Body of pancreas (tissue), 4 donors: ENCODE results near the gene UBA1. TPM values are rescaled to one million over a fixed set of nuclear protein-coding genes. Genes with fewer than 3 reads are reported as not detected.

Experiments used
- ATAC-seq: fragments of 150-250 bp; one replicate; pipeline ENCODE4 v1.9.1; 2016
- DNase-seq, 4 donors: peaks; one replicate each; pipeline ENCODE4 v3.0.0-alpha.2; 2019
- H3K27ac ChIP-seq, 4 donors: fragments of 200-600 bp; sonication (generic); 1 replicate in 3 of 4; 2 replicates in 1 of 4; pipeline versions ENCODE4 v1.5.1 to v1.6.1; 2016 to 2019; ENCODE audit warnings: mild to moderate bottlenecking in 1 of 4, mixed read lengths in 1 of 4, moderate library complexity in 1 of 4
- H3K27me3 ChIP-seq, 2 donors: fragments of 200-600 bp; sonication (generic); one replicate each; pipeline ENCODE4 v1.6.0; 2016; ENCODE audit warnings: mild to moderate bottlenecking in 1 of 2
- H3K36me3 ChIP-seq, 2 donors: fragments of 200-600 bp; sonication (generic); replicated peaks in 1 of 2; 2 replicates each; pipeline ENCODE4 v1.5.1; 2016; ENCODE audit warnings: low read depth in 2 of 2; ENCODE audit not compliant: insufficient read depth in 1 of 2
- H3K4me1 ChIP-seq: fragments of 200-600 bp; sonication (generic); one replicate; pipeline ENCODE4 v1.6.0; 2016
- H3K4me3 ChIP-seq, 2 donors: fragments of 200-600 bp; sonication (generic); 1 replicate in 1 of 2; 2 replicates in 1 of 2; pipeline ENCODE4 v1.5.1; 2016 to 2019
- H3K9me3 ChIP-seq, 3 donors: fragments of 200-600 bp; sonication (generic); 1 replicate in 2 of 3; 2 replicates in 1 of 3; pipeline ENCODE4 v1.5.1; 2016
- POLR2A ChIP-seq, 3 donors: fragments of 450-650 bp; IDR thresholded peaks; one replicate each; pipeline ENCODE4 v1.6.1; 2016; ENCODE audit warnings: antibody characterized with exemption in 3 of 3, mild to moderate bottlenecking in 2 of 3
- WGBS, 2 donors: methylation state at CpG; one replicate each; pipeline ENCODE4 v1.1.5; 2017; 5-methylcytosine and 5-hydroxymethylcytosine counted together
- intact Hi-C: fragments of 100-400 bp; cut with DNase I; formaldehyde crosslinking; loops from one replicate; pipeline ENCODE4 v1.15.1; 2023
- total RNA-seq, 2 donors: library from RNA; depleted of rRNA; stranded (reverse); fragments of >200 nt; gene quantifications; one replicate each; pipeline ENCODE4 v1.1.0, GENCODE V29; 2016
- TF ChIP-seq, protein P1 (sequence below), 7 experiments: fragments of 450-650 bp in 4 of 7; fragments of 200-600 bp in 3 of 7; sonication (generic) in 3 of 7; IDR thresholded peaks; one replicate each; pipeline ENCODE4 v1.5.1; 2016 to 2019; ENCODE audit warnings: antibody characterized with exemption in 7 of 7

Gene UBA1
- total RNA-seq, 2 donors from 2014 or later: 70.8 to 82.4 TPM

GRCh38 chrX:47232197-47232802 lies 38.7 kb downstream of the UBA1 start:
- Histone ChIP-seq H3K9me3 (no peaks in the 10 kb centered on the region), H3K27me3 (no peaks in the 10 kb centered on the region), H3K27ac (peak overlapping the region; percentile 85 to 98 (median 96)), H3K36me3 (peaks cover 0 to 1% of the 10 kb centered on the region in 2 donors), H3K4me3 (no peak overlapping the region), H3K4me1 (peaks cover 8% of the 10 kb centered on the region)
- TF ChIP-seq, protein P1, sequence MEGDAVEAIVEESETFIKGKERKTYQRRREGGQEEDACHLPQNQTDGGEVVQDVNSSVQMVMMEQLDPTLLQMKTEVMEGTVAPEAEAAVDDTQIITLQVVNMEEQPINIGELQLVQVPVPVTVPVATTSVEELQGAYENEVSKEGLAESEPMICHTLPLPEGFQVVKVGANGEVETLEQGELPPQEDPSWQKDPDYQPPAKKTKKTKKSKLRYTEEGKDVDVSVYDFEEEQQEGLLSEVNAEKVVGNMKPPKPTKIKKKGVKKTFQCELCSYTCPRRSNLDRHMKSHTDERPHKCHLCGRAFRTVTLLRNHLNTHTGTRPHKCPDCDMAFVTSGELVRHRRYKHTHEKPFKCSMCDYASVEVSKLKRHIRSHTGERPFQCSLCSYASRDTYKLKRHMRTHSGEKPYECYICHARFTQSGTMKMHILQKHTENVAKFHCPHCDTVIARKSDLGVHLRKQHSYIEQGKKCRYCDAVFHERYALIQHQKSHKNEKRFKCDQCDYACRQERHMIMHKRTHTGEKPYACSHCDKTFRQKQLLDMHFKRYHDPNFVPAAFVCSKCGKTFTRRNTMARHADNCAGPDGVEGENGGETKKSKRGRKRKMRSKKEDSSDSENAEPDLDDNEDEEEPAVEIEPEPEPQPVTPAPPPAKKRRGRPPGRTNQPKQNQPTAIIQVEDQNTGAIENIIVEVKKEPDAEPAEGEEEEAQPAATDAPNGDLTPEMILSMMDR (IDR thresholded peaks at IDR 0.05): no peak
- no peak for TF ChIP-seq POLR2A (IDR thresholded peaks at IDR 0.05)
- 50 to 57% methylated on average over 3 to 8 of the region's 8 CpGs for WGBS, 2 donors
- ATAC-seq: no peak
- intact Hi-C loops: no loop called here
- no peak for DNase-seq

GRCh38 chrX:47232803-47233332 lies 39.2 kb downstream of the UBA1 start, which contains the start of gene USP11:
Gene USP11, plus strand, starts transcription at chrX:47233009. Its CDS starts 35 bp downstream, at chrX:47233044.
- ATAC-seq (peak; percentile 11), DNase-seq (peak in 1 of 4 donors; percentile 43)
- peak within 1 kb of the TSS in 1 of 2 donors; percentile 9 for H3K4me3 ChIP-seq
- 2 to 4% methylated on average over 10 to 28 of the region's 46 CpGs for WGBS, 2 donors
- peak; percentile 58 to 90 (median 89) for TF ChIP-seq POLR2A (IDR thresholded peaks at IDR 0.05)
- TF ChIP-seq, protein P1 (IDR thresholded peaks at IDR 0.05): no peak
- H3K27me3 ChIP-seq: no peaks in the 10 kb centered on the region
- H3K27ac ChIP-seq: peak within 1 kb of the TSS; percentile 85 to 98 (median 96)
- H3K4me1 ChIP-seq: peaks cover 8% of the 10 kb centered on the region
- H3K9me3 ChIP-seq: no peaks in the 10 kb centered on the region
- intact Hi-C loops: no loop called here
- H3K36me3 ChIP-seq: peaks cover 0 to 1% of the 10 kb centered on the region in 2 donors

DNA sequence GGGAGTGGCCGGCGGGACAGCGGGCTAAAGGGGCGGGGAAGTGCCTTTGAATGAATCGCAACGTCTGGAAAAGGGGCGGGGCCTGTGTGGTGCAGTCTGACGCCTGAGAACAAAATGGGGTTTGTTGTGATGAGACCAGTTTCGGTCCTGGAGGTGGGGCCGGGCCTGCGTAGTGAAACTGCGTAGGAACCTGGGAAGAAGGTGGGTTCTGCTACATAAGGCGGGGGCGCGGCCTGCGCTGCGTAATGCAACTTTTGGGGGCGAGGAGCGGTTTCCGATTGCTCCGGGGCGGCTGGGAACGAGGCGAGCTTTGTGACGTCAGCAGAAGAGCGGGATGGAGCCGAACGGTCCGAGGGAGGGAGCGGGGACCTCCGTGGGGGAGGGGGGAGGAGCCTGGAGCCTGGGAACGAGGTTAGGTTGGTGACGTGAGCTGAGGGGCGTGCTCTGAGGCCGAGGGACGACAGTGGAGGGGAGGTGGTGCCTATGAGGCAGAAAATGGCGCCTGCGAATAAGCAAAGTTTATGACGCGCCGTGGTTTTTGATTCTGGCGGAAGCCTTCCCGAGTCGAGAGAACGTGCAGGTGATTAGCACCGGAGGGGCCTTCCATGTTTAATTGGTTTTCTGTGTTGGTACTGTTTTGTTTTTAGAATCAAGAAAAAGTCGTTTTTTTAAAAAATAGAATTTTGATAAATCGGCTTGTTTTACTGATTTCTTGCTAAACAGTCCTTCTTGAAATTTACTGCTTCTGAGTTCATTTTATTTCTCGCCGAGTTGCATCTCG lies 39.9 kb downstream of the UBA1 start:
- no peaks in the 10 kb centered on the region for H3K9me3 ChIP-seq
- intact Hi-C loops: no loop called here
- DNase-seq: peak; percentile 94 to 97 (median 96)
- peak; percentile 94 for ATAC-seq
- H3K4me1 ChIP-seq: peaks cover 8% of the 10 kb centered on the region
- H3K4me3 ChIP-seq: peak overlapping the region in 1 of 2 donors; percentile 9
- H3K27me3 ChIP-seq: no peaks in the 10 kb centered on the region
- WGBS, 2 donors: 0 to 1% methylated on average over 25 to 27 of the region's 51 CpGs
- peaks cover 0 to 1% of the 10 kb centered on the region in 2 donors for H3K36me3 ChIP-seq
- H3K27ac ChIP-seq: peak overlapping the region; percentile 85 to 98 (median 96)
- TF ChIP-seq, protein P1 (IDR thresholded peaks at IDR 0.05): no peak
- TF ChIP-seq POLR2A (IDR thresholded peaks at IDR 0.05): peak in 2 of 3 donors; percentile 45 to 57

DNA sequence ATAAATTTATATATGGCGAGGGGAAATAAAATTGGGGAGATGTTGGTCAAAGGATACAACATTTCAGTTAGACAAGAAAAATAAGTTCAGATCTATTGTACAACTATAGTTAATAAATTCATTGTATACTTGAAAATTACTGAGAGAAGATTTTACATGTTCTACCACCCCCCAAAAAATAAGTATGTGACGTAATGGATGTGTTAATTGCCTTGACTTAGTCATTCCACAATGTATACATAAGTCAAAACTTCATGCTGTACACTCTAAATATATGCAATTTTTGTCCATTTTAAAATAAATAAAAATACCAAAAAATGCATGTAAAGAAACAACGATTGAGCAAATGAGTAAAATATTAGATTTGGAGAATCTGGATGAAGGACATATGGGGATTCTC lies 41.0 kb downstream of the UBA1 start:
- ATAC-seq (no peak), DNase-seq (no peak)
- peak overlapping the region in 2 of 4 donors; percentile 94 to 98 for H3K27ac ChIP-seq
- no peak overlapping the region for H3K4me3 ChIP-seq
- no peak for TF ChIP-seq POLR2A (IDR thresholded peaks at IDR 0.05)
- TF ChIP-seq, protein P1 (IDR thresholded peaks at IDR 0.05): no peak
- no peaks in the 10 kb centered on the region for H3K36me3 ChIP-seq
- 38 to 43% methylated on average over 3 of the region's 3 CpGs for WGBS, 2 donors
- H3K27me3 ChIP-seq: no peaks in the 10 kb centered on the region
- peaks cover 8% of the 10 kb centered on the region for H3K4me1 ChIP-seq
- intact Hi-C loops: no loop called here
- no peaks in the 10 kb centered on the region for H3K9me3 ChIP-seq
